ENCODE results near the gene ACAD8. TPM values are rescaled to one million over a fixed set of nuclear protein-coding genes. Genes with fewer than 3 reads are reported as not detected.
"Not testable (repeated sequence)": the region's sequence is repeated elsewhere in the genome, so short reads cannot be mapped to it uniquely, and the experiment has no call there.

The ACAD8 gene
- total RNA-seq, 1 donor from 2014 or later: 20.0 TPM

DNA sequence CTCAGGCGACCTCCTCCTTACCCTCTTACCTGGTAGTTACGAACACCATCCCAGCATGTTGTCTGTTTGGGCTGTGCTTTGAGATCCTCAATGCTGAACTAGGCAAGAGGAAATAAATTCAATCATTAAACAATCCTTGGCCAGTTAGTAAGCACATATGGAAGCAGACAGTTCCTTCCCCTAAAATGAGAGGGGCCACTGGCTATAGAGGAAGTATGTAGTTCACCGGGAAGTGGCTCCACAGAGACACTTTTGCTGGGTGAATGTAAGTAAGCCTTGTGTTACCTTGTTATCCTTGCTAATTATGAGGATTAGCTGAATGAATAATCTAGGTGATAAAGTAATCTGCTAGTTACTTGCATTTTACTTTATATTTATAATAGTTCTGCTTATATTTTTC is 3.1 kb upstream of the ACAD8 start:
- Histone ChIP-seq H3K36me3 (ENCODE audit: control insufficient read depth, insufficient read depth, low read length) (no peaks in the 10 kb centered on the region), H3K4me3 (ENCODE audit: low read depth, low read length) (no peak overlapping the region), H3K27me3 (ENCODE audit: control insufficient read depth, insufficient read depth, low read length) (no peaks in the 10 kb centered on the region)
- TF ChIP-seq, protein P1, sequence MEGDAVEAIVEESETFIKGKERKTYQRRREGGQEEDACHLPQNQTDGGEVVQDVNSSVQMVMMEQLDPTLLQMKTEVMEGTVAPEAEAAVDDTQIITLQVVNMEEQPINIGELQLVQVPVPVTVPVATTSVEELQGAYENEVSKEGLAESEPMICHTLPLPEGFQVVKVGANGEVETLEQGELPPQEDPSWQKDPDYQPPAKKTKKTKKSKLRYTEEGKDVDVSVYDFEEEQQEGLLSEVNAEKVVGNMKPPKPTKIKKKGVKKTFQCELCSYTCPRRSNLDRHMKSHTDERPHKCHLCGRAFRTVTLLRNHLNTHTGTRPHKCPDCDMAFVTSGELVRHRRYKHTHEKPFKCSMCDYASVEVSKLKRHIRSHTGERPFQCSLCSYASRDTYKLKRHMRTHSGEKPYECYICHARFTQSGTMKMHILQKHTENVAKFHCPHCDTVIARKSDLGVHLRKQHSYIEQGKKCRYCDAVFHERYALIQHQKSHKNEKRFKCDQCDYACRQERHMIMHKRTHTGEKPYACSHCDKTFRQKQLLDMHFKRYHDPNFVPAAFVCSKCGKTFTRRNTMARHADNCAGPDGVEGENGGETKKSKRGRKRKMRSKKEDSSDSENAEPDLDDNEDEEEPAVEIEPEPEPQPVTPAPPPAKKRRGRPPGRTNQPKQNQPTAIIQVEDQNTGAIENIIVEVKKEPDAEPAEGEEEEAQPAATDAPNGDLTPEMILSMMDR (IDR thresholded peaks at IDR 0.05; ENCODE audit: insufficient read depth, low read length, poor library complexity, severe bottlenecking): no peak
- no peak for DNase-seq (ENCODE audit: low read depth)

DNA sequence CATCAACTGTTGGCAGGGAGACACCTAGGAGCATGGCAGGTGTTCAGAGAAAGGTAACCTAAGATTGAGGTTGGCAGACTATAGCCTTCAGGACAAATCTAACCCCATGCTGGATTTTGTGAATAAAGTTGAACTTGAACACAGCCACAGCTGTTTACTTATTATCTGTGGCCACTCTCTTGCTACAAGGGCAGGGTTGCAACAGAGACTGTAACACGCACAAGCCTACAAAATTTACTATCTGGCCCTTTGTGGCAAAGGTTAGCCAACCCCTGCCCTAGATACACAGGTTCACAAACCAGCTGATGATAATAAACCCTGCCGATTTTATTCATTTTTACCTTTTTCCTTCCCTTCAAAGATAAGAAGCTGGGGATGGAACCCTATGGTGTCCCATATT is 2.7 kb upstream of the ACAD8 start:
- Histone ChIP-seq H3K4me3 (ENCODE audit: low read depth, low read length) (no peak overlapping the region), H3K27me3 (ENCODE audit: control insufficient read depth, insufficient read depth, low read length) (no peaks in the 10 kb centered on the region), H3K36me3 (ENCODE audit: control insufficient read depth, insufficient read depth, low read length) (no peaks in the 10 kb centered on the region)
- DNase-seq (ENCODE audit: low read depth): no peak
- TF ChIP-seq, protein P1 (IDR thresholded peaks at IDR 0.05; ENCODE audit: insufficient read depth, low read length, poor library complexity, severe bottlenecking): no peak

DNA sequence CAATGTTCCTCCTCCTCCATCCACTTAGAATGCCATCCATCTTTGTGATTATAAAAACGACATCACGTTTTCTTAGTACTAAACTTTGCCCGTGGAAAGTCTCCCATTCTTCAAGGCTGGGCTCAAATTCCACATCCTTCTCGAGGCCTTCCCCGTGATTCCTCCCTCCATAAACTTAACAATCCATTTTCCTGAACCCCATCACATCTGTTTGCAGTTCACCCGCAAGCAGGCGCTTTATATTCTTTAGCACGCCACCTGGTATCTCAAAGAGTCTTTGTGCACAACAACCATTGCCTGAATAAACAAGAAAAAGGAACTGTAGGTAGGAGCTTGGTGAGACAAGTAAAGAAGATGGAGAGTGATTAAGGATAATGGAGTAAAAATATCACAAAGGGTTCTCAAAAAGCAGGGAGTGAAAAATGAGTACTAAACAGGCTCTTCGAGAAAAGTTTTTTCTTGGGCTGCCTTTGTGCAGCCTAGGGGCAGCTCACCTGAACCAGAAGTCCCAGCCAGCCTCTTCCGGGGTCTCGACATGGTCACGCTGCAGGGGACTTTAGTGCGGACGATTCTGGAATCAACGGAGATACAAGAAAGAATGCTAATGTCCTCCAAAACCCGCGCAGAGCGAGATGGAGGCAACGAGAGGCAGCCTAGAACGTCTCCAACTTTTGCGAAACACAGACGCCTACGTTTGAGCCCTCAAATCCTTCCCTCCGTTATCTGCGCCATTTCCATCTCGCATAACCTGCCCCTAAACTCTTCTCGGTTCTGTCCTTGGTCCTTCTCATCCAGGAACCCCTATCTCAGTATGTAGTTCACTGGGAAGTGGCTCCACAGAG is 801 bp upstream of the ACAD8 start:
- Histone ChIP-seq H3K36me3 (ENCODE audit: control insufficient read depth, insufficient read depth, low read length) (no peaks in the 10 kb centered on the region), H3K4me3 (ENCODE audit: low read depth, low read length) (peak overlapping the region; percentile 78), H3K27me3 (ENCODE audit: control insufficient read depth, insufficient read depth, low read length) (no peaks in the 10 kb centered on the region)
- no peak for DNase-seq (ENCODE audit: low read depth)
- TF ChIP-seq, protein P1 (IDR thresholded peaks at IDR 0.05; ENCODE audit: insufficient read depth, low read length, poor library complexity, severe bottlenecking): no peak

DNA sequence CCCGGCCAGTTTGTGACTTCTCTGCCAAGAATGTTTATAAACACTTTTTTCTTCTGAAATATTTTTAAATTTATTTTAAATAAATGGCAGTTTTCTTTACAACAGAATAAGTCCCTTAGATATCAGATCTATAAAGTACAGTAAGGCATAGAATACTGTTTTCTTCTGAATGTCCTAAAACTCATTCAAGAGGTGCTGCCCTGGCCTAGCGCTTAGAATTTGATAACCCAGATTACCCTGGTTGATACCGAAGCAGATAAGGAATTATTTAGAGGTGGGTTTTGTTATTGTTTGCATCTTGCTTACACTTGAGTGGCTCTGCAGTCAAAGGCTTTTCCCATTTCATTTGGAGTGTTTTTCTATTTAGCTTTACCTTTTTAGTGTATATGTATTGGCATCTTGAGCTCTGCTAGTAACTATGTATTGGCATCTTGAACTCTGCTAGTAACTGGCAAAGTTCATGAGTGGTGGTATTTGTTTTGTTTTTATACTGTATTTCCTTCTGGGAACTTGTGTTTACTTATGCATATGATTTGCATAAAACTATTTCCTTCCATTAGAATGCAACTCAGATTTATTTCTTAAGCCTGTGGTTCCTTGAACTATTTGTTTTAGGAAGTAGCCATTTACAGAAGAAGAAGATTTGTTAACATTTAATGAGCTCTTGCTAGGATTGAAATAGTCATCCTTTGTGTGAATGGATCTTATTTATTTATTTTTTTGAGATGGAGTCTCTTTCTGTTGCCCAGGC is 1.2 kb downstream of the ACAD8 start:
- no peak for DNase-seq (ENCODE audit: low read depth)
- no peaks in the 10 kb centered on the region for H3K27me3 ChIP-seq (ENCODE audit: control insufficient read depth, insufficient read depth, low read length)
- H3K36me3 ChIP-seq (ENCODE audit: control insufficient read depth, insufficient read depth, low read length): no peaks in the 10 kb centered on the region
- peak overlapping the region; percentile 78 for H3K4me3 ChIP-seq (ENCODE audit: low read depth, low read length)
- TF ChIP-seq, protein P1 (IDR thresholded peaks at IDR 0.05; ENCODE audit: insufficient read depth, low read length, poor library complexity, severe bottlenecking): no peak

DNA sequence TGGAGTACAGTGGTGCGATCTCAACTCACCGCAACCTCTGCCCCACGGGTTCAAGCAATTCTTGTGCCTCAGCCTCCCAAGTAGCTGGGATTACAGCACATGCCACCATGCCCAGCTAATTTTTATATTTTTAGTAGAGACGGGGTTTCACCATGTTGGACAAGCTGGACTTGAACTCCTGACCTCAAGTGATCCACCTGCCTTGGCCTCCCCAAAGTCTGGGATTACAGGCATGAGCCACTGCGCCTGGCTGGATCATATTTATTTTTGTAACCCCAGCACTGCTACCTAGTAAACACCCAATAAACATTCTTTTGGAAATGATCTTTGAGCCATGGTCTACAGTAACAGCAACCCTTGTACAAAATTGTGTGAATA is 1.8 kb downstream of the ACAD8 start:
- not testable (repeated sequence) for DNase-seq (ENCODE audit: low read depth); H3K27me3 ChIP-seq (ENCODE audit: control insufficient read depth, insufficient read depth, low read length); H3K4me3 ChIP-seq (ENCODE audit: low read depth, low read length); H3K36me3 ChIP-seq (ENCODE audit: control insufficient read depth, insufficient read depth, low read length)

DNA sequence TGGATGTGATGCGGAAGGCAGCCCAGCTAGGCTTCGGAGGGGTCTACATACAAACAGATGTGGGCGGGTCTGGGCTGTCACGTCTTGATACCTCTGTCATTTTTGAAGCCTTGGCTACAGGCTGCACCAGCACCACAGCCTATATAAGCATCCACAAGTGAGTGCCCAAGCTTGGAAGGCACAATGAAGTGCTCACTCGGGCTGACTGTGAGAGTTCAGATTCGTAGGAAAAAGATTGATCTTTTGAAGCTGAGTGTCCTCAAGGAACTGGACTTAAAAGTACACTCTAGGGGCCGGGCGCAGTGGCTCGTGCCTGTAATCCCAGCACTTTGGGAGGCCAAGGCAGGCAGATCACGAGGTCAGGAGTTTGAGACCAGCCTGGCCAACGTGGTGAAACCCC is 3.7 kb downstream of the ACAD8 start:
- no peak overlapping the region for H3K4me3 ChIP-seq (ENCODE audit: low read depth, low read length)
- TF ChIP-seq, protein P1 (IDR thresholded peaks at IDR 0.05; ENCODE audit: insufficient read depth, low read length, poor library complexity, severe bottlenecking): no peak
- no peaks in the 10 kb centered on the region for H3K36me3 ChIP-seq (ENCODE audit: control insufficient read depth, insufficient read depth, low read length)
- H3K27me3 ChIP-seq (ENCODE audit: control insufficient read depth, insufficient read depth, low read length): no peaks in the 10 kb centered on the region
- DNase-seq (ENCODE audit: low read depth): no peak
